AG04450 (cell line): Measurements from ENCODE around the gene RANBP17. TPM values are rescaled to one million over a fixed set of nuclear protein-coding genes. Genes with fewer than 3 reads are reported as not detected.
"Not testable (repeated sequence)": the region's sequence is repeated elsewhere in the genome, so short reads cannot be mapped to it uniquely, and the experiment has no call there.

Source experiments
- CTCF ChIA-PET: fragments of 300-600, 350-600 bp; formaldehyde crosslinking; extraction: SDS; loops from one replicate; lab custom pipeline; 2022; ENCODE audit warnings: antibody characterized with exemption, inconsistent platforms; lab: Charles Lee
- POLR2A ChIA-PET: fragments of 350-600 bp; formaldehyde crosslinking; extraction: SDS; loops from one replicate; lab custom pipeline; 2021; ENCODE audit warnings: antibody characterized with exemption, inconsistent platforms; lab: Yijun Ruan, JAX
- DNase-seq: peaks from one replicate; pipeline ENCODE4 v3.0.0-alpha.2; 2011; ENCODE audit warnings: low read depth, low spot score
- H3K27ac ChIP-seq: one replicate; pipeline ENCODE4 v1.5.1; 2012; ENCODE audit warnings: low read depth, low read length, control low read depth
- H3K27me3 ChIP-seq: one replicate; pipeline ENCODE4 v1.6.0; 2012; ENCODE audit warnings: low read length; ENCODE audit not compliant: control insufficient read depth, insufficient read depth
- H3K4me3 ChIP-seq: 2 replicates; pipeline ENCODE4 v1.5.1; 2011; ENCODE audit warnings: mild to moderate bottlenecking, low read depth, low read length, control low read depth
- H3K9me3 ChIP-seq: 2 replicates; pipeline ENCODE4 v1.5.1; 2012; ENCODE audit warnings: low read length; ENCODE audit not compliant: control insufficient read depth, insufficient read depth
- polyA plus RNA-seq: library from polyadenylated mRNA; depleted of rRNA; stranded (reverse); fragments of >200 nt; gene quantifications from 2 replicates; pipeline ENCODE4 v1.2.3, GENCODE V29; 2011
- TF ChIP-seq, protein P1 (sequence below): IDR thresholded peaks from 2 replicates; pipeline ENCODE4 v1.5.1; 2011; ENCODE audit warnings: low read depth, low read length, control low read depth, inconsistent platforms

RANBP17 gene
- polyA plus RNA-seq, 1 experiment: 11.6 TPM

DNA sequence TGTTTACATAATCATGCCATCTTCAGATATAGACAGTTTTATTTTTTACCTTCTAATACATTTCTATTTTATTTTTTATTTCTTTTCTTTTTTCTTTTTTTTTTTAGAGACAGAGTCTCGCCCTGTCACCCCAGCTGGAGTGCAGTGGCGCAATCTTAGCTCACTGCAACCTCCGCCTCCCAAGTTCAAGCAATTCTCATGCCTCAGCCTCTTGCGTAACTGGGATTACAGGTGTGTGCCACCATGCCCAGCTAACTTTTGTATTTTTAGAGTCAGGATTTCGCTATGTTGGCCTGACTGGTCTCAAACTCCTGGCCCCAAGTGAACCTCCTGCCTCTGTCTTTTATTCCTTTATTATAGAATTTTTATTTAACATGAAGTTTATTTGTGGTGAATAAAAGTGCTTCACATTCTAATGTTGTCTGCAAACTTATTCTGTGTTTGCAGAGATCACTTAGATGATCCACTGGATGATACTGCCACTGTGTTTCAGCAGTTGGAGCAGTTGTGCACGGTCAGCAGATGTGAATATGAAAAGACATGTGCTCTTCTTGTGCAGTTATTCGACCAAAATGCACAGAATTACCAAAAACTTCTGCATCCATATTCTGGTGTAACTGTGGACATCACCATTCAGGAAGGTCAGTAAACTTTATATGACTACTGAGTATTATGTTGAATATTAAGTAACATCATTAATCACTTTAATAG lies 62.2 kb downstream of the RANBP17 start:
- no peaks in the 10 kb centered on the region for H3K9me3 ChIP-seq
- no peak for DNase-seq
- no peak overlapping the region for H3K27ac ChIP-seq
- ChIA-PET CTCF (interaction anchor here (0.9 kb wide), 1 partner anchor 180 kb away, joined by 4 read pairs; no protein-coding TSS in a partner anchor), POLR2A (no interaction called here)
- H3K4me3 ChIP-seq: no peak overlapping the region
- TF ChIP-seq, protein P1, sequence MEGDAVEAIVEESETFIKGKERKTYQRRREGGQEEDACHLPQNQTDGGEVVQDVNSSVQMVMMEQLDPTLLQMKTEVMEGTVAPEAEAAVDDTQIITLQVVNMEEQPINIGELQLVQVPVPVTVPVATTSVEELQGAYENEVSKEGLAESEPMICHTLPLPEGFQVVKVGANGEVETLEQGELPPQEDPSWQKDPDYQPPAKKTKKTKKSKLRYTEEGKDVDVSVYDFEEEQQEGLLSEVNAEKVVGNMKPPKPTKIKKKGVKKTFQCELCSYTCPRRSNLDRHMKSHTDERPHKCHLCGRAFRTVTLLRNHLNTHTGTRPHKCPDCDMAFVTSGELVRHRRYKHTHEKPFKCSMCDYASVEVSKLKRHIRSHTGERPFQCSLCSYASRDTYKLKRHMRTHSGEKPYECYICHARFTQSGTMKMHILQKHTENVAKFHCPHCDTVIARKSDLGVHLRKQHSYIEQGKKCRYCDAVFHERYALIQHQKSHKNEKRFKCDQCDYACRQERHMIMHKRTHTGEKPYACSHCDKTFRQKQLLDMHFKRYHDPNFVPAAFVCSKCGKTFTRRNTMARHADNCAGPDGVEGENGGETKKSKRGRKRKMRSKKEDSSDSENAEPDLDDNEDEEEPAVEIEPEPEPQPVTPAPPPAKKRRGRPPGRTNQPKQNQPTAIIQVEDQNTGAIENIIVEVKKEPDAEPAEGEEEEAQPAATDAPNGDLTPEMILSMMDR: no peak
- no peaks in the 10 kb centered on the region for H3K27me3 ChIP-seq

DNA sequence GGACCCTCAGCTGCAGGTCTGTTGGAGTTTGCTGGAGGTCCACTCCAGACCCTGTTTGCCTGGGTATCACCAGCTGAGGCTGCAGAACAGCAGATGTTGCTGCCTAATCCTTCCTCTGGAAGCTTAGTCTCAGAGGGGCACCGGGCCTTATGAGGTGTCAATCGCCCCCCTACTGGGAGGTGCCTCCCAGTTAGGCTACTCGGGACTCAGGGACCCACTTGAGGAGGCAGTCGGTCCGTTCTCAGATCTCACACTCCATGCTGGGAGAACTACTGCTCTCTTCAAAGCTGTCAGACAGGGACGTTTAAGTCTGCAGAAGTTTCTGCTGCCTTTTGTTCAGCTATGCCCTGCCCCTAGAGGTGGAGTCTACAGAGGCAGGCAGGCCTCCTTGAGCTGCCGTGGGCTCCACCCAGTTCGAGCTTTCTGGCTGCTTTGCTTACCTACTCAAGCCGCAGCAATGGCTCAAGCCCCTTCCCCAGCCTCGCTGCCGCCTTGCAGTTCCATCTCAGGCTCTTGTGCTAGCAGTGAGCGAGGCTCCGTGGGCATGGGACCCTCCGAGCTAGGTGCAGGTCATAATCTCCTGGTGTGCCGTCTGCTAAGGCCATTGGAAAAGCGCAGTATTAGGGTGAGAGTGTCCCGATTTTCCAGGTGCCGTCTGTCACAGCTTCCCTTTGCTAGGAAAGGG lies 73.9 kb downstream of the RANBP17 start:
- POLR2A ChIA-PET, CTCF ChIA-PET: not testable (repeated sequence)

DNA sequence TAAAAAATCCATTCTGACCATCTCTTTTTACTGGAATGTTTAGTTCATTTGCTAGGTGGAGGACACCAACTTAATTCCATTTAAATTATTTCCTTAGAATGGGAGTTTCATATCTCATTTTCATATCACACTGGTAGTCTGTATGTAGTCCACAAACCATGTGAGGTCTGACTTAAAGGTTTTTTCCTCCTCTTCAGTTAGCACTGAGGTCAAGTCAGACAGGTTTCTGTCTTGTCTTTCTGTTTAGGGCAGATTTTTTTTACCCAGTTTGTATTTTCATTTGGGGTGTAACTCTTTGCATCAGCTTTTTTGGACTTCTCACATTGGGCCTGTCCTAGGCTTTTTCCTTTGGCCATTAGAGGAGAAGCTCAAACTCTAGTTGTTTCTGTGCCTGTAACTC lies 75.3 kb downstream of the RANBP17 start:
- Histone ChIP-seq H3K9me3 (peaks cover 3% of the 10 kb centered on the region; the same call in 1 of the 2 replicates), H3K27me3 (no peaks in the 10 kb centered on the region), H3K4me3 (no peak overlapping the region), H3K27ac (no peak overlapping the region)
- POLR2A ChIA-PET: no interaction called here
- CTCF ChIA-PET: no interaction called here
- DNase-seq: no peak
- TF ChIP-seq, protein P1: no peak

More for the DNA sequence above, 73.9 kb downstream of the RANBP17 start:
- DNase-seq, H3K9me3 ChIP-seq, H3K4me3 ChIP-seq, H3K27ac ChIP-seq, H3K27me3 ChIP-seq: not testable (repeated sequence)

DNA sequence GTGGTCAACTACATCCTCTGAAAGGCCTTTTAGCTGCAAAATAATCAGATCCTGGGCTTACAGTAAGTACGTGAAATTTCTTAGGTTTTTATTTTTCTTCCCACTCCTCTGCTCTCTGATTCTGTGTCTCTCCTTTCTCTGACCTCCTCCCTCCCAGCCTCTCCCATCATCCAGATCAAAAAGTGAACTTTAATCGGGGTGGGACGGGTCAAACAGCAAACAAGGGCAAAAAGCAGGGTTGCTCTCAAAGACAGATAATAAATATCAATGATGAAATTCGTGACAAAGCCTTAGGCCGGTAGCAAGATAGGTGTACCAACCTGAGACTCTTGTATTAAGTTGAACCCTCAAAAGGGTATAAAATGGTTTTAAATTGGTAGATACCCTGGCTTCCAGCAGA lies 76.1 kb downstream of the RANBP17 start:
- no peak for DNase-seq
- Histone ChIP-seq H3K4me3 (no peak overlapping the region), H3K27ac (no peak overlapping the region), H3K9me3 (peaks cover 3% of the 10 kb centered on the region; the same call in 1 of the 2 replicates), H3K27me3 (no peaks in the 10 kb centered on the region)
- TF ChIP-seq, protein P1: no peak
- ChIA-PET CTCF (no interaction called here), POLR2A (no interaction called here)

DNA sequence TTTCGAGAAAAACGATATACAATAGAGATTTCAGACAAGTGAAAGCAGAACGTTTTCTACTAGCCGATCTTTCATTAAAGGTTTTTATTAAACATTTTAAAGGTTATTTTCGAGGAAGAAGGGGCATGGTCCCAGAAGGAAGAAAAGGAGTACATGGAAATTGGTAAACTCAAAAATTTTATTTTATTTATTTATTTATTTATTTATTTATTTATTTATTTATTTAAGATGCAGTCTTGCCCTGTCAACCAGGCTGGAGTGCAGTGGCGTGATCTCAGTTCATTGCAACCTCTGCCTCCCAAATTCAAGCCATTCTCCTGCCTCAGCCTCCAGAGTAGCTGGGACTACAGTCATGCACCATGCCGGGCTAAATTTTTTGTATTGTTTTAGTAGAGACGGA lies 77.4 kb downstream of the RANBP17 start:
- no peak for DNase-seq
- no peak overlapping the region for H3K27ac ChIP-seq
- CTCF ChIA-PET: no interaction called here
- no peak overlapping the region for H3K4me3 ChIP-seq
- POLR2A ChIA-PET: no interaction called here
- H3K27me3 ChIP-seq: no peaks in the 10 kb centered on the region
- peaks cover 3% of the 10 kb centered on the region; the same call in 1 of the 2 replicates for H3K9me3 ChIP-seq
- TF ChIP-seq, protein P1: no peak
